ENCODE results near the gene PCSK7.

- no peak for TF ChIP-seq CTCF (IDR thresholded peaks at IDR 0.05)
- TF ChIP-seq EZH2 (IDR thresholded peaks at IDR 0.05) = no peak
- no peak for TF ChIP-seq EZH2phosphoT487 (IDR thresholded peaks at IDR 0.05)
Measured at GRCh38 chr11:117198613-117199012, 33.3 kb downstream of the PCSK7 start.

Data from neural progenitor cell (in vitro differentiated cells).